Measurements from ENCODE around the gene ASTN1.

GRCh38 chr1:177135250-177135649 is 29.3 kb downstream of the ASTN1 start:
- TF ChIP-seq CTCF (conservative IDR thresholded peaks at IDR 0.05; ENCODE audit: low read depth, low read length) (no peak), CEBPB (IDR thresholded peaks at IDR 0.05; ENCODE audit: low read depth, low read length) (no peak), RFX5 (IDR thresholded peaks at IDR 0.05; ENCODE audit: low read depth, low read length) (no peak), ELK1 (IDR thresholded peaks at IDR 0.05; ENCODE audit: borderline replicate concordance, low read depth, low read length) (no peak), RAD21 (IDR thresholded peaks at IDR 0.05; ENCODE audit: low read length) (no peak), POLR2A (IDR thresholded peaks at IDR 0.05; ENCODE audit: low read depth, low read length) (no peak), MAFK (IDR thresholded peaks at IDR 0.05; ENCODE audit: low read depth, low read length) (no peak), MAZ (IDR thresholded peaks at IDR 0.05; ENCODE audit: borderline replicate concordance, low read depth, low read length) (no peak), MXI1 (IDR thresholded peaks at IDR 0.05; ENCODE audit: borderline replicate concordance, low read depth, low read length) (no peak), FOS (IDR thresholded peaks at IDR 0.05; ENCODE audit: low read depth, low read length) (no peak), BHLHE40 (IDR thresholded peaks at IDR 0.05; ENCODE audit: low read depth, low read length) (no peak)

All from IMR-90 (cell line).